Naive thymus-derived CD4-positive, alpha-beta T cell (primary cell): ENCODE data around the gene POLR2E. TPM values are rescaled to one million over a fixed set of nuclear protein-coding genes. Genes with fewer than 3 reads are reported as not detected.

Experiments
- ATAC-seq: fragments of 150-1000 bp; cut with Tn5 transposase; 2 replicates; pipeline ENCODE4 v1.10.0; 2021; ENCODE audit warnings: mild to moderate bottlenecking, moderate library complexity
- CTCF ChIA-PET: fragments of 350-600 bp; sonication (Branson Sonifier 250); formaldehyde crosslinking; loops from one replicate; lab custom pipeline; 2021; ENCODE audit warnings: antibody characterized with exemption; lab: Charles Lee
- POLR2A ChIA-PET: fragments of 350-600 bp; sonication (Branson Sonifier 250); formaldehyde crosslinking; loops from one replicate; lab custom pipeline; 2021; ENCODE audit warnings: antibody characterized with exemption, inconsistent platforms; lab: Charles Lee
- DNase-seq, 9 donors: peaks; one replicate each; pipeline versions ENCODE4 v3.0.0 to v3.0.0-alpha.2; 2020 to 2022; ENCODE audit warnings: mixed read lengths in 1 of 9
- H3K27ac ChIP-seq: one replicate; pipeline ENCODE4 v1.7.0; 2013; ENCODE audit warnings: mild to moderate bottlenecking, low read depth, low read length, moderate library complexity
- H3K27me3 ChIP-seq, 2 donors: one replicate each; pipeline ENCODE4 v1.7.0; 2013; ENCODE audit warnings: low read length in 2 of 2, mild to moderate bottlenecking in 2 of 2, moderate library complexity in 2 of 2; ENCODE audit not compliant: control insufficient read depth in 2 of 2, insufficient read depth in 2 of 2
- H3K36me3 ChIP-seq, 3 experiments: 1 replicate in 2 of 3; 2 replicates in 1 of 3; pipeline ENCODE4 v1.7.0; 2013; ENCODE audit warnings: low read length in 3 of 3, mild to moderate bottlenecking in 3 of 3, moderate library complexity in 1 of 3; ENCODE audit not compliant: insufficient read depth in 3 of 3, control insufficient read depth in 2 of 3
- H3K4me1 ChIP-seq, 2 donors: one replicate each; pipeline ENCODE4 v1.7.0; 2013; ENCODE audit warnings: low read length in 2 of 2, mild to moderate bottlenecking in 2 of 2, moderate library complexity in 1 of 2; ENCODE audit not compliant: control insufficient read depth in 2 of 2, insufficient read depth in 2 of 2
- H3K4me3 ChIP-seq: 2 replicates; pipeline ENCODE4 v1.7.0; 2013; ENCODE audit warnings: mild to moderate bottlenecking, low read length
- H3K9me3 ChIP-seq, 3 experiments: 1 replicate in 2 of 3; 2 replicates in 1 of 3; pipeline ENCODE4 v1.7.0; 2013; ENCODE audit warnings: low read length in 3 of 3; ENCODE audit not compliant: control insufficient read depth in 2 of 3
- H3K27ac Mint-ChIP-seq, 9 donors: one replicate each; pipeline ENCODE4 v1.8.0; 2020 to 2022; ENCODE audit warnings: mixed read lengths in 9 of 9, mild to moderate bottlenecking in 8 of 9, moderate library complexity in 5 of 9, inconsistent platforms in 2 of 9
- H3K27me3 Mint-ChIP-seq, 5 donors: one replicate each; pipeline ENCODE4 v1.8.0; 2021 to 2022; ENCODE audit warnings: mixed read lengths in 5 of 5, mild to moderate bottlenecking in 1 of 5
- H3K36me3 Mint-ChIP-seq, 5 donors: one replicate each; pipeline ENCODE4 v1.8.0; 2020 to 2022; ENCODE audit warnings: mixed read lengths in 5 of 5, mild to moderate bottlenecking in 3 of 5, inconsistent platforms in 1 of 5
- H3K4me1 Mint-ChIP-seq, 7 donors: one replicate each; pipeline ENCODE4 v1.8.0; 2020 to 2022; ENCODE audit warnings: mixed read lengths in 7 of 7, mild to moderate bottlenecking in 3 of 7, inconsistent platforms in 1 of 7
- H3K4me3 Mint-ChIP-seq, 10 donors: one replicate each; pipeline ENCODE4 v1.8.0; 2020 to 2022; ENCODE audit warnings: mild to moderate bottlenecking in 10 of 10, mixed read lengths in 10 of 10, moderate library complexity in 6 of 10, inconsistent platforms in 2 of 10
- H3K9me3 Mint-ChIP-seq, 11 donors: one replicate each; pipeline ENCODE4 v1.8.0; 2020 to 2022; ENCODE audit warnings: mixed read lengths in 11 of 11, mild to moderate bottlenecking in 4 of 11, inconsistent platforms in 1 of 11, moderate library complexity in 1 of 11
- intact Hi-C, 2 donors: fragments of 100-400 bp; cut with micrococcal nuclease; formaldehyde crosslinking; loops; one replicate each; pipeline ENCODE4 v1.15.1; 2023
- polyA plus RNA-seq, 2 donors: library from polyadenylated mRNA; unstranded; fragments of 300-500 nt; fragmentation: Illumina TruSeq; gene quantifications; one replicate each; pipeline ENCODE4 v1.2.3, GENCODE V29; 2021
- total RNA-seq, 6 experiments: library from RNA in 5 of 6; stranded (reverse) in 5 of 6; gene quantifications; 1 replicate in 5 of 6; 2 replicates in 1 of 6; pipeline ENCODE4 v1.2.3 and lab custom pipeline; 2021 to 2026

POLR2E gene
- total and polyA plus RNA-seq, 7 experiments from 2014 or later = 75.3 to 179 (median 82.8) TPM

GRCh38 chr19:1046117-1046626, 49.0 kb downstream of the POLR2E start:
- no peak for DNase-seq
- Mint-ChIP-seq H3K4me3 (no peak overlapping the region), H3K27me3 (no peaks in the 10 kb centered on the region), H3K36me3 (peaks cover 0 to 4% (median 3%) of the 10 kb centered on the region in 5 donors), H3K4me1 (peaks cover 0 to 14% (median 5%) of the 10 kb centered on the region in 7 donors), H3K9me3 (no peaks in the 10 kb centered on the region), H3K27ac (no peak overlapping the region)
- Histone ChIP-seq H3K9me3 (no peaks in the 10 kb centered on the region), H3K36me3 (peaks cover 0 to 63% (median 0%) of the 10 kb centered on the region in 3 experiments), H3K4me1 (peaks cover 6 to 9% of the 10 kb centered on the region in 2 donors), H3K4me3 (no peak overlapping the region), H3K27ac (no peak overlapping the region), H3K27me3 (no peaks in the 10 kb centered on the region)
- CTCF ChIA-PET = no interaction called here
- ATAC-seq = no peak
- intact Hi-C loops = no loop called here
- POLR2A ChIA-PET = interaction anchor here (1.4 to 2.0 kb wide), 3 partner anchors 8 to 223 kb away, joined by 3 to 6 read pairs (median 4); partner anchors contain the start of gene CIRBP

DNA sequence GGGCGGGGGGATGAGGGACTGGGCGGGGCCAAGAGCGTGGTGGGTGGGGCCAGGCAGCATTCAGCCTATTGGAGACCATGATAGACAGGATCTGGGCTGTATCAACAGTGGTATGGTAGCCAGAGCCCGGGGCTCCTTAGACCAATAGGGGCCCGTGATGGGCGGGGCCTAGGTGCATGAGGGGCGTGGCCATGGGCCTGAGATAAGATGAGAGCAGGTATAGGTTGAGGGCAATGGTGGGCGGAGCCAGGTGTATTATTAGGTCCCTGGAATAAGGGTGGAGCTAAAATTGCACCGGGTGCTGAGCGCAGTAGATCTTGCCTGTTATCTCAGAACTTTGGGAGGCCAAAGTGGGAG, 50.0 kb downstream of the POLR2E start:
- Mint-ChIP-seq H3K27ac (peak overlapping the region in 6 of 9 donors; percentile 25 to 83 (median 58)), H3K4me3 (peak overlapping the region in 2 of 10 donors; percentile 50 to 79), H3K27me3 (no peaks in the 10 kb centered on the region), H3K9me3 (no peaks in the 10 kb centered on the region), H3K4me1 (peaks cover 0 to 18% (median 11%) of the 10 kb centered on the region in 7 donors), H3K36me3 (peaks cover 0 to 4% (median 3%) of the 10 kb centered on the region in 5 donors)
- Histone ChIP-seq H3K27me3 (no peaks in the 10 kb centered on the region), H3K27ac (no peak overlapping the region), H3K4me1 (peaks cover 7 to 18% of the 10 kb centered on the region in 2 donors), H3K4me3 (no peak overlapping the region), H3K9me3 (no peaks in the 10 kb centered on the region), H3K36me3 (peaks cover 0 to 60% (median 0%) of the 10 kb centered on the region in 3 experiments)
- intact Hi-C loops = no loop called here
- ChIA-PET CTCF (no interaction called here), POLR2A (interaction anchor here (1.5 to 2.0 kb wide), 2 partner anchors 42 to 224 kb away, joined by 3 to 6 read pairs; partner anchors contain the start of gene CIRBP)
- DNase-seq = peak in 8 of 9 donors; percentile 47 to 87 (median 66)
- peak; percentile 76 for ATAC-seq

GRCh38 chr19:1042689-1043511, 52.3 kb downstream of the POLR2E start:
- POLR2A ChIA-PET = interaction anchor here (0.9 to 9.4 kb wide), 7 partner anchors 9 to 59 kb away, joined by 3 to 342 read pairs (median 33); partner anchors contain the start of genes ARHGAP45, CNN2, RNU6-2 and TMEM259
- H3K4me1 ChIP-seq = peaks cover 24 to 36% of the 10 kb centered on the region in 2 donors
- Mint-ChIP-seq H3K9me3 (peaks cover 0 to 2% (median 0%) of the 10 kb centered on the region in 11 donors), H3K36me3 (peaks cover under 1 to 16% (median 5%) of the 10 kb centered on the region in 5 donors), H3K27ac (peak overlapping the region in 1 of 9 donors; percentile 48), H3K4me3 (peak overlapping the region in 4 of 10 donors; percentile 20 to 98 (median 43)), H3K4me1 (peaks cover 17 to 39% (median 33%) of the 10 kb centered on the region in 7 donors), H3K27me3 (no peaks in the 10 kb centered on the region)
- H3K9me3 ChIP-seq = no peaks in the 10 kb centered on the region
- H3K27ac ChIP-seq = no peak overlapping the region
- H3K36me3 ChIP-seq = peaks cover 0 to 53% (median 0%) of the 10 kb centered on the region in 3 experiments
- intact Hi-C loops = loop anchor here in 1 of 2 donors (5.0 kb wide), 1 partner anchor 149 kb away; no protein-coding TSS in a partner anchor
- DNase-seq (no peak), ATAC-seq (no peak)
- H3K27me3 ChIP-seq = no peaks in the 10 kb centered on the region
- no peak overlapping the region for H3K4me3 ChIP-seq
- CTCF ChIA-PET = interaction anchor here (1.0 kb wide), 1 partner anchor 22 kb away, joined by 3 read pairs; no protein-coding TSS in a partner anchor

- peak overlapping the region; percentile 74 for H3K27ac ChIP-seq
- DNase-seq (no peak), ATAC-seq (no peak)
- Mint-ChIP-seq H3K27ac (peak overlapping the region in 1 of 9 donors; percentile 48), H3K9me3 (peaks cover 0 to 2% (median 0%) of the 10 kb centered on the region in 11 donors), H3K4me3 (peak overlapping the region in 5 of 10 donors; percentile 57 to 100 (median 98)), H3K36me3 (peaks cover 6 to 22% (median 11%) of the 10 kb centered on the region in 5 donors), H3K27me3 (no peaks in the 10 kb centered on the region), H3K4me1 (peaks cover 24 to 46% (median 39%) of the 10 kb centered on the region in 7 donors)
- intact Hi-C loops = loop anchor here (2.0 to 5.0 kb wide), 4 partner anchors 15 to 150 kb away; partner anchors contain the start of genes ARHGAP45 (in 1 of the 2) and POLR2E (in 1 of the 2)
- ChIA-PET CTCF (interaction anchor here (0.6 to 3.1 kb wide), 4 partner anchors 9 to 22 kb away, joined by 3 to 13 read pairs (median 3); no protein-coding TSS in a partner anchor), POLR2A (interaction anchor here (0.9 to 9.4 kb wide), 10 partner anchors 9 to 62 kb away, joined by 3 to 342 read pairs (median 7); partner anchors contain the start of genes ARHGAP45, CNN2, GPX4 and RNU6-2)
- peaks cover 0 to 49% (median 6%) of the 10 kb centered on the region in 3 experiments for H3K36me3 ChIP-seq
- no peaks in the 10 kb centered on the region for H3K9me3 ChIP-seq
- peaks cover 30 to 42% of the 10 kb centered on the region in 2 donors for H3K4me1 ChIP-seq
- no peaks in the 10 kb centered on the region for H3K27me3 ChIP-seq
- no peak overlapping the region for H3K4me3 ChIP-seq
Measured at GRCh38 chr19:1041835-1042685, 53.1 kb downstream of the POLR2E start.

GRCh38 chr19:1041272-1041834, 53.8 kb downstream of the POLR2E start:
- peaks cover 30 to 42% of the 10 kb centered on the region in 2 donors for H3K4me1 ChIP-seq
- H3K4me1 Mint-ChIP-seq = peaks cover 24 to 53% (median 43%) of the 10 kb centered on the region in 7 donors
- no peaks in the 10 kb centered on the region for H3K27me3 ChIP-seq
- peaks cover 0 to 2% (median 0%) of the 10 kb centered on the region in 11 donors for H3K9me3 Mint-ChIP-seq
- H3K36me3 ChIP-seq = peaks cover 2 to 46% (median 6%) of the 10 kb centered on the region in 3 experiments
- peaks cover 6 to 25% (median 13%) of the 10 kb centered on the region in 5 donors for H3K36me3 Mint-ChIP-seq
- no peak for DNase-seq
- H3K27ac Mint-ChIP-seq = peak overlapping the region in 8 of 9 donors; percentile 79 to 98 (median 96)
- peak overlapping the region; percentile 74 for H3K27ac ChIP-seq
- H3K4me3 ChIP-seq = peak overlapping the region; percentile 74
- no peaks in the 10 kb centered on the region for H3K27me3 Mint-ChIP-seq
- intact Hi-C loops = loop anchor here (2.0 to 5.0 kb wide), 4 partner anchors 15 to 151 kb away; partner anchors contain the start of genes ARHGAP45 (in 1 of the 2) and POLR2E (in 1 of the 2)
- POLR2A ChIA-PET = interaction anchor here (0.7 to 9.4 kb wide), 14 partner anchors 10 to 227 kb away, joined by 3 to 342 read pairs (median 8); partner anchors contain the start of genes ARHGAP45, CIRBP, CNN2 and GPX4
- H3K9me3 ChIP-seq = no peaks in the 10 kb centered on the region
- no peak for ATAC-seq
- CTCF ChIA-PET = interaction anchor here (0.6 to 3.1 kb wide), 6 partner anchors 8 to 1706 kb away, joined by 3 to 13 read pairs (median 3); no protein-coding TSS in a partner anchor
- H3K4me3 Mint-ChIP-seq = peak overlapping the region; percentile 95 to 100 (median 98)
